Posterior cingulate gyrus (tissue), 11 donors: Measurements from ENCODE around the gene EML1.

ENCODE experiments used
- DNase-seq, 10 donors: peaks; one replicate each; pipeline versions ENCODE4 v3.0.0 to v3.0.0-alpha.2; 2020 to 2021; ENCODE audit warnings: mixed read lengths in 3 of 10
- intact Hi-C: fragments of 100-400 bp; cut with DNase I; formaldehyde crosslinking; loops from one replicate; pipeline ENCODE4 v1.15.1; 2023

The EML1 gene

GRCh38 chr14:99883866-99884650 is 90.8 kb downstream of the EML1 start:
- DNase-seq: no peak
- intact Hi-C loops: loop anchor here (2.0 kb wide), 1 partner anchor 201 kb away; no protein-coding TSS in a partner anchor

GRCh38 chr14:99884834-99885648 is 91.8 kb downstream of the EML1 start:
- DNase-seq: no peak
- intact Hi-C loops: loop anchor here (1.0 to 5.0 kb wide), 3 partner anchors 93 to 202 kb away; partner anchors contain the start of gene EML1

DNA sequence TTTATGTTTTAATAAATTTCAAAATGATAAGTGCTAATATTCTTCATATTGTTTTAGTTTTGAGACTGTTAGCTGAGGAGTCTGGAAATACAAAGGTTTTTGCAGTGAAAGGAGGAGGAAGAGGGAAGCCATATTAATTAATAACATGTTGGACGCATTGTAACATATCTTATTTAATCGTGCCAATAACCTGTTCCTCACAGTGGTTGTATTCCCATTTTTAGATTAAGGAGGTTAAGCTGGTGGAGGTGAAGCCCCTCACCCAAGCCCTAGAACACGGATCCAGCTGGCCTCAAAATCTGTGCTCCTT is 92.4 kb downstream of the EML1 start:
- intact Hi-C loops: loop anchor here (1.0 to 5.0 kb wide), 3 partner anchors 93 to 203 kb away; partner anchors contain the start of gene EML1
- DNase-seq: no peak

- intact Hi-C loops: loop anchor here (5.0 kb wide), 1 partner anchor 95 kb away; the partner anchor contains the start of gene EML1
- DNase-seq: no peak
Observed at GRCh38 chr14:99887407-99887806, 94.2 kb downstream of the EML1 start.

GRCh38 chr14:99888149-99888548 is 94.9 kb downstream of the EML1 start:
- DNase-seq: no peak
- intact Hi-C loops: loop anchor here (5.0 kb wide), 1 partner anchor 96 kb away; the partner anchor contains the start of gene EML1

DNA sequence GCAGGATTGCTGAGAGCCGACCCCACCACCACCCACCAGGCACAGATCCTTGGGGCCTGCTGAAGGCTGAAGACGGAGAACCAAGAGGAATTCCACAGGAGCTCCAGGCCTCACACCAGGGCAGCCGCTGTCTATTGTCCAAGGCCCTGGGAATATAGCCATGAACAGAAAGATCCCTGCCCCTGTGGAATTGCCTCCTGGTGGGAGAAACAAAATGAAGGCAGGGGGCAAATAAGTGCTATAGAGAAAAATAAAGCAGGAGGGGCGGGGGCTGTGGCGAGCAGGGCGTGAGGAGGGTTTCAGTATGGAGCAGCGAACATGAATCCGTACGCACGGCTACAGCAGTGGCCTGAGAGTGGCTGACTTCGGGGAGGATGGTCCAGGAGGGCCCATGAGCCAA is 96.1 kb downstream of the EML1 start:
- intact Hi-C loops: loop anchor here (5.0 kb wide), 1 partner anchor 97 kb away; the partner anchor contains the start of gene EML1
- DNase-seq: no peak

DNA sequence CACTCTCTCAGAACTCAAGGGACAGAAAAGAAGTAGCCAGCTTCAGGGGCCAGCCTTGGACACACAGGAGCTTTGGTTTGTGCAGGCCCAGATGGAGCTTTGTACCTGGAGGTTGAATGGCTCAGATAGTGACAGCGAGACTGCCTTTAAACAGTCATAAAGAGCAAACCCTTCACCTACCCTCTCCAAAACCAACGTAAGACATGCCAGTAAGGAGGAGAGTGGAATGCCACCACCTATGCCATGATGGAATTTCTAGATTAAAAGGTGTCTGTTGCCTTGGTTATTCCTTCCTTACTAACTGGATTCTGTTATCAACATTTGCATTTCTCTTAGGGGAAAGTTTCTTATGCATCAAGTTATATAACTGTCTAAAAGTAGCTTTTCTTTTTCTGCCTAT is 98.1 kb downstream of the EML1 start:
- no peak for DNase-seq
- intact Hi-C loops: no loop called here

- DNase-seq: no peak
- intact Hi-C loops: no loop called here
Observed at GRCh38 chr14:99891900-99892299, 98.7 kb downstream of the EML1 start.

DNA sequence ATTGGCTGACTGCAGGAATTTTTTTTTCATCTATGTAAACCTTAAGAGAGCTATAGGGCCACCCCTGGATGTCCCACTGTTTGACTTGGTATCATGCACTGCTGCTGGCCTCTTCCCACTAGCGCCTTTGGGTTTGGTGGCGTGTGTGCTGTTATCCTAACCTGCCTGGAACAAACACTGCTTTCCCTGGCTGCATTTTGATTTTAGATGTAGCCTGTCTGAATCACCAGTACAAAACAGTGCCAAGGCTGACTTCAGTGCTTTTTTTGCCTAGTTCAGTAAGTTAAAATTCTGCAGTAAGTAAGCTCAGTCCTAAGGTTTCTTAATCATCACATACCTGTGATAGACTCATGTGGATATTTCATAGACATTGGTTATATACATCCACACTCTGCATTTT is 99.2 kb downstream of the EML1 start:
- intact Hi-C loops: no loop called here

GRCh38 chr14:99896361-99896760 is 103.1 kb downstream of the EML1 start:
- intact Hi-C loops: no loop called here
- no peak for DNase-seq

More for the DNA sequence above, 99.2 kb downstream of the EML1 start:
- DNase-seq: no peak

DNA sequence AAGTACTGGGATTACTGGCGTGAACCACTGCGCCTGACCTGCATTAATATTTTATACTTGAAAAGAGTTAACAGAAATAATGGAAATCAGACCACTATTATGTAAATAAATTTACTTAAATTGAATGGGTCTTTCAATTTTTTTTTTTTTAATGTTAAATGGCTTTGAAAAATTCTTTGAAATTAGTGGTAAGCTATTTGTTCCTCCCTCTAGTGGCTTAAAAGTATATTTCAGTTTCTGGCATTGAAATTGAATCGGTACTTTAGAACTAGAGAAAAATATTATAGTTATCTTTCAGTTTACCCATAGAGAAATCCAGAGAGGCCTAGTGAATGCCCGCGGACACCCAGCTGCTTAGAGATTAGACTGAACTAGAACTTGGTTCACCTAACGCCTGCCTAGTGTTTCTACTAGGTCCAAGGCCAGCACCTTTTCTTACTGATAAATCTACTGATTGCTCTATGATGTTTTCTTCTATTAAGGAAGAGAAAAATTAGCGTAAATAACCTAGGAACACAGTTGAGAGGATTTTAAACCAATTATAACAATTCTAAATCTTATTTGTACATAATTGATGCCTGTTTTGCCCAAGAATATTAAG is 106.5 kb downstream of the EML1 start:
- intact Hi-C loops: no loop called here
- no peak for DNase-seq

- DNase-seq: no peak
- intact Hi-C loops: no loop called here
Observed at GRCh38 chr14:99902925-99903324, 109.7 kb downstream of the EML1 start.

DNA sequence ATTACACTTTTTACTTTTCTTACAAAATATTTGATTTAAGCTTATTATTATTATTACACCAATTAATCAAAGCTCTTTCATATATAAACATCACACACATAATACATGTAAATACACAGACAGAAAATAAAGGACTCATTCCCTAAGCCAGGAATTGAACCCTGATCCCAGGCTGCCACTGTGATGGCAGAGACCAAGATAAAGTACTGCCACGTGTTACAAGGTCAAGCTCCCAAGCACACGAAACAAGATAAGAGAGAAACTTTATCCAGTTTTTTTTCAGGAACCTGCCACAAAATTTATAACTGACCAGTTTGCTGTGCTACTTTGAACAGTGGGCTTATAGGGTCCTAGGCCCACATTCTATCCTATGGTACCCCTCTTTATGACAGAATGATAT is 111.3 kb downstream of the EML1 start:
- no peak for DNase-seq
- intact Hi-C loops: no loop called here

DNA sequence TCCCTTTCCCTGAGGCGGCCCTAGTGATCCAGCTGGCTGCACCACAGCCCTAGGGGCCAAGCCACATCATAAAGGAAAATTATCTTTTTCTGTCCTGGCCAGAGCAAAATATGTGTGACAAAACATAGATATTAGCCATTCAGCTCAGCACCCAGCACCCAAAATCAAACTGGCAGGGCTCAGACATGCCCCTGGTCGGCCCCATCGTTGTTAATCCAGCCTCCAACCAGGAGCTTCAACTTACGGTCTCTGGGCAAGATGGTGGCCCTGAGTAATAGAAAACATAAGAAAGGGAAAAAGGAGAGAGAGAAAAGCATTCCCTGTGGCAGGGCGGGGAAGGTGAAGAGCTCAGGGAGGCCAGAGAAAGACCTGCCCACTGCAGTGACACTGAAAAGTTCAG is 111.9 kb downstream of the EML1 start:
- intact Hi-C loops: no loop called here
- DNase-seq: no peak

- intact Hi-C loops: no loop called here
- no peak for DNase-seq
Observed at GRCh38 chr14:99907761-99908652, 114.8 kb downstream of the EML1 start.

GRCh38 chr14:99908653-99909250 is 115.5 kb downstream of the EML1 start:
- peak in 1 of 10 donors; percentile 24 for DNase-seq
- intact Hi-C loops: no loop called here

DNA sequence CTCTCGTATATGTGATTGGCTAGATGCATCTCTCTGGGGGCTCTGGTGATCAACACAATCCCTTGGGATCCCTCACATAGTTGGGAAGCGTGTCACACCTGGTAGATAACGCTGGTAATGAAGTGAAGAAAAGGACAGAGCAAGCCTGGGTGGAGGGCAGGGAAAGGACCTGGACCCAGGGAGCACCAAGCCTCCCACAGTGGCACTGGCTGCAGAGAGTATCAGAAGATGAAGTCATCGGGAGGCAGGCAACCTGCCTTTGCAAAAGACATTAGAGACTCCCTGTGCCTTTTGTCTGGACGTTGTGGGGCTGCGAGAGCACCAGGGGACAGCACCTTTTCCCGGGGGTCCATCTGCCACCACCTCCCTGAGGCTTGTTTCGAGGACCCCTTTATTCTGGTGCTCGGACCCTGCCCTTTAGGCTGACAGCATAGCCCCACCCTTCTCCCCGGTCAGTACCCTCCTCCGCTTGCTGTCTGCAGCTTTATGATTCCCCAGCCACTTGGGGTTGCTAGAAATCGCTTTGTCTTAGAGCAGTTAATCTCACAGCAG is 116.4 kb downstream of the EML1 start:
- DNase-seq: no peak
- intact Hi-C loops: no loop called here

DNA sequence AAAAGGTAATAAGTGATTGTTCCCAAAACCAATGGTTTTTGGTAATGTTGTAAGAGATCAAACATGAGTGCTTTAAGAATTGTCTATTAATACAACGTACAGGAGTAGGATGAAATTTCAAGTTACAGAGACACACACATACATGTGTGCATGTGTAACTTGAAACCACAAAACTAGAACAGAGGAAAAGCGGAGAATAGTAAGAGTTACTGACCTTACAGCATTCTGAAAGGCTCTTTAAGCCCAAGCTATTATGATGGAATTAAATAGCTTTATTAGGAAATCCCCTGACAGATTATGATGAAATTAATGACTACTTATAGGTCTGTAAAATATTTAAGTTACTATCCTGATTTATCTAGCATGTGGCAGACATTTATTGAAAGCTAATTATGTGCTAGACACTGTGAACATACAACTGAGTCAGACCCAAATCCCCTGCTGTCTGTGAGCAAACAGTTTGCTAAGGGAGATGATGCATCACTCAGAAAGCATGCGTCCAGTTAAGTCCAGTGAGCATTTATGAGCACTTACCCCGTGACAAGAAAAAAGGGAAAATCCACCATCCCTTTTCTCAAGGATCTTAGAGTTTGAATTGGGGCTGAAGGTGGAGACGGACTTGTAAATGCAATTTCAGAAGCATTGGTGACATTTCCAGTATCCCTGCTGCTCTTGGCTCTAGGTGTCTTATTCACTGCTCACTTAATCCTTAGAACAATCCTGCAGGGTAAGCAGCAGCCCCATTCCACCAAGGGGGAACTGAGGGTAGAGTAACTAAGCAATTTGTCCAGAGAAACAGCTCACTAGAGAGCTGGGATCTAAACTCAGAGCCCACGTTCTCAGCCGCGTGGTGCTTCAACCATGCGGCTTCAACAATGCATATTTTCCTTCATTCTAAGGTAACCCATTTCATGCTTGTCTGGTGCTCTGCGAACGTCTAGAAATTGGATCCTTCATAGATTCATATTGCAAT is 117.4 kb downstream of the EML1 start:
- intact Hi-C loops: no loop called here
- no peak for DNase-seq
